Fibroblast of mammary gland (primary cell): ENCODE measurements around the gene C9orf78.

Experiments
- DNase-seq: peaks from one replicate; pipeline ENCODE4 v3.0.0-alpha.2; 2010; ENCODE audit warnings: low read depth
- H3K4me3 ChIP-seq: 2 replicates; pipeline ENCODE4 v1.5.1; 2011; ENCODE audit warnings: low read depth, mild to moderate bottlenecking, low read length, moderate library complexity; ENCODE audit not compliant: control insufficient read depth
- CTCF ChIP-seq: conservative IDR thresholded peaks from 2 replicates; pipeline ENCODE4 v1.5.1; 2011; ENCODE audit warnings: low read depth, low read length, inconsistent platforms; ENCODE audit not compliant: control insufficient read depth, insufficient read depth

C9orf78 gene

GRCh38 chr9:129811967-129812363, 23.1 kb downstream of the C9orf78 start:
- no peak for TF ChIP-seq CTCF
- no peak overlapping the region for H3K4me3 ChIP-seq
- peak; percentile 65 for DNase-seq

GRCh38 chr9:129810788-129811187, 24.3 kb downstream of the C9orf78 start:
- no peak for DNase-seq
- no peak for TF ChIP-seq CTCF
- H3K4me3 ChIP-seq = no peak overlapping the region

GRCh38 chr9:129810116-129810515, 25.0 kb downstream of the C9orf78 start:
- TF ChIP-seq CTCF = no peak
- H3K4me3 ChIP-seq = no peak overlapping the region
- DNase-seq = no peak

GRCh38 chr9:129809346-129809745, 25.7 kb downstream of the C9orf78 start:
- no peak for TF ChIP-seq CTCF
- no peak overlapping the region for H3K4me3 ChIP-seq
- DNase-seq = no peak

GRCh38 chr9:129806061-129806460, 29.0 kb downstream of the C9orf78 start:
- DNase-seq = no peak
- H3K4me3 ChIP-seq = no peak overlapping the region
- no peak for TF ChIP-seq CTCF

- TF ChIP-seq CTCF = no peak
- H3K4me3 ChIP-seq = peak overlapping the region; percentile 73
- no peak for DNase-seq
These were observed 31.4 kb downstream of the C9orf78 start for GRCh38 chr9:129803676-129804060.
